Sigmoid colon (tissue), 4 donors: ENCODE data around the gene ATP2B2.

Experiments
- EP300 ChIP-seq, 4 donors: sonication (generic); formaldehyde crosslinking; IDR thresholded peaks; one replicate each; pipeline ENCODE4 v1.6.1; 2017; ENCODE audit warnings: antibody characterized with exemption in 4 of 4
- POLR2A ChIP-seq, 2 donors: fragments of 450-650 bp; IDR thresholded peaks; one replicate each; pipeline ENCODE4 v1.6.1; 2016; ENCODE audit warnings: antibody characterized with exemption in 2 of 2, mild to moderate bottlenecking in 2 of 2, moderate library complexity in 2 of 2
- POLR2AphosphoS5 ChIP-seq, 4 donors: sonication (generic); formaldehyde crosslinking; IDR thresholded peaks; one replicate each; pipeline ENCODE4 v1.6.1; 2017; ENCODE audit warnings: antibody characterized with exemption in 4 of 4
- TF ChIP-seq, protein P1 (sequence below), 4 experiments: fragments of 450-650 bp in 3 of 4; fragments of 200-600 bp in 1 of 4; IDR thresholded peaks; one replicate each; pipeline ENCODE4 v1.5.1; 2016 to 2019; ENCODE audit warnings: antibody characterized with exemption in 4 of 4, mild to moderate bottlenecking in 3 of 4, moderate library complexity in 2 of 4

DNA sequence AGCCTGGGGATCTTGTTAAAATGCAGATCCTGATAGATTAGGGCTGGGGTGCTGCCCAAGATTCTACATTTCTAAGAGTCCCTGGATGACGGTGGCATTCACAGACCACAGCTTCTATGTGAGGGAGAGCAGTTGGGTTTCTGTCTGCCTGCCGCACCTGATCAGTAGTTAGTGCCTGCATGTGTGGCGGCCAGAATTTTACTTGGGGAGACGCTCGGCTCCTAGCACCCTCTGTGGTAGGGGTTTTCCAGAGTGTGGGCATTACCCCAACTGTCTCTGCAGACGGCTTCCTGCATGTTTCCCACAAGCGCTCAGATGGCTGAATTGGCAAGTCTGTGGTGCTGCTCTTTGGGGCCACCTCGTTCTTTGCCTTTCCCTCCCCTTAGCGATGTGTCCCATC is 220.9 kb downstream of the ATP2B2 start:
- TF ChIP-seq, protein P1, sequence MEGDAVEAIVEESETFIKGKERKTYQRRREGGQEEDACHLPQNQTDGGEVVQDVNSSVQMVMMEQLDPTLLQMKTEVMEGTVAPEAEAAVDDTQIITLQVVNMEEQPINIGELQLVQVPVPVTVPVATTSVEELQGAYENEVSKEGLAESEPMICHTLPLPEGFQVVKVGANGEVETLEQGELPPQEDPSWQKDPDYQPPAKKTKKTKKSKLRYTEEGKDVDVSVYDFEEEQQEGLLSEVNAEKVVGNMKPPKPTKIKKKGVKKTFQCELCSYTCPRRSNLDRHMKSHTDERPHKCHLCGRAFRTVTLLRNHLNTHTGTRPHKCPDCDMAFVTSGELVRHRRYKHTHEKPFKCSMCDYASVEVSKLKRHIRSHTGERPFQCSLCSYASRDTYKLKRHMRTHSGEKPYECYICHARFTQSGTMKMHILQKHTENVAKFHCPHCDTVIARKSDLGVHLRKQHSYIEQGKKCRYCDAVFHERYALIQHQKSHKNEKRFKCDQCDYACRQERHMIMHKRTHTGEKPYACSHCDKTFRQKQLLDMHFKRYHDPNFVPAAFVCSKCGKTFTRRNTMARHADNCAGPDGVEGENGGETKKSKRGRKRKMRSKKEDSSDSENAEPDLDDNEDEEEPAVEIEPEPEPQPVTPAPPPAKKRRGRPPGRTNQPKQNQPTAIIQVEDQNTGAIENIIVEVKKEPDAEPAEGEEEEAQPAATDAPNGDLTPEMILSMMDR (IDR thresholded peaks at IDR 0.05): no peak
- TF ChIP-seq POLR2A (IDR thresholded peaks at IDR 0.05): no peak
- no peak for TF ChIP-seq POLR2AphosphoS5 (IDR thresholded peaks at IDR 0.05)
- no peak for TF ChIP-seq EP300 (IDR thresholded peaks at IDR 0.05)
